GM12892 (cell line): ENCODE results near the gene CMPK1.

ENCODE experiments used
- DNase-seq: peaks from one replicate; pipeline ENCODE4 v3.0.0; 2011; ENCODE audit not compliant: insufficient read length
- FAIRE-seq: peaks from 2 replicates; lab custom pipeline; 2011; peaks lifted over from hg19 to GRCh38; lab: Jason Lieb, UNC
- POLR2A ChIP-seq: IDR thresholded peaks from 2 replicates; pipeline ENCODE4 v1.6.1; 2011; ENCODE audit warnings: low read depth, low read length, control low read depth
- POLR2AphosphoS5 ChIP-seq: IDR thresholded peaks from 2 replicates; pipeline ENCODE4 v1.6.1; 2011; ENCODE audit warnings: low read depth, low read length, control low read depth
- TAF1 ChIP-seq: IDR thresholded peaks from 2 replicates; pipeline ENCODE4 v1.6.1; 2011; ENCODE audit warnings: low read depth, mild to moderate bottlenecking, control low read depth, low read length, borderline replicate concordance

The CMPK1 gene

DNA sequence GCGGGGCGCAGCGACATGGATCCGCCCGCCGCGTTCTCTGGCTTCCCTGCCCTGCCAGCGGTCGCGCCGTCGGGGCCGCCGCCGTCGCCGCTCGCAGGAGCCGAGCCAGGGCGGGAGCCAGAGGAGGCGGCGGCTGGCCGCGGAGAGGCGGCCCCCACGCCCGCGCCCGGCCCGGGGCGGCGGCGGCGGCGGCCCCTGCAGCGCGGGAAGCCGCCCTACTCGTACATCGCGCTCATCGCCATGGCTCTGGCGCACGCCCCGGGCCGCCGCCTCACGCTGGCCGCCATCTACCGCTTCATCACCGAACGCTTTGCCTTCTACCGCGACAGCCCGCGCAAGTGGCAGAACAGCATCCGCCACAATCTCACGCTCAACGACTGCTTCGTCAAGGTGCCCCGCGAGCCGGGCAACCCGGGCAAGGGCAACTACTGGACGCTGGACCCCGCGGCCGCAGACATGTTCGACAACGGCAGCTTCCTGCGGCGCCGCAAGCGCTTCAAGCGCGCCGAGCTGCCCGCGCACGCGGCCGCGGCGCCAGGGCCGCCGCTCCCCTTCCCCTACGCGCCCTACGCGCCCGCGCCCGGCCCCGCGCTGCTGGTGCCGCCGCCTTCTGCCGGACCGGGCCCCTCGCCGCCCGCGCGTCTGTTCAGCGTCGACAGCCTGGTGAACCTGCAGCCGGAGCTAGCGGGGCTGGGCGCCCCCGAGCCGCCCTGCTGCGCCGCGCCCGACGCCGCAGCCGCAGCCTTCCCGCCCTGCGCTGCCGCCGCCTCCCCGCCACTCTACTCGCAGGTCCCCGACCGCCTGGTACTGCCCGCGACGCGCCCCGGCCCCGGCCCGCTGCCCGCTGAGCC, 83.0 kb downstream of the CMPK1 start:
- DNase-seq (no peak), FAIRE-seq (no peak)
- TF ChIP-seq POLR2AphosphoS5 (no peak), POLR2A (no peak), TAF1 (no peak)

DNA sequence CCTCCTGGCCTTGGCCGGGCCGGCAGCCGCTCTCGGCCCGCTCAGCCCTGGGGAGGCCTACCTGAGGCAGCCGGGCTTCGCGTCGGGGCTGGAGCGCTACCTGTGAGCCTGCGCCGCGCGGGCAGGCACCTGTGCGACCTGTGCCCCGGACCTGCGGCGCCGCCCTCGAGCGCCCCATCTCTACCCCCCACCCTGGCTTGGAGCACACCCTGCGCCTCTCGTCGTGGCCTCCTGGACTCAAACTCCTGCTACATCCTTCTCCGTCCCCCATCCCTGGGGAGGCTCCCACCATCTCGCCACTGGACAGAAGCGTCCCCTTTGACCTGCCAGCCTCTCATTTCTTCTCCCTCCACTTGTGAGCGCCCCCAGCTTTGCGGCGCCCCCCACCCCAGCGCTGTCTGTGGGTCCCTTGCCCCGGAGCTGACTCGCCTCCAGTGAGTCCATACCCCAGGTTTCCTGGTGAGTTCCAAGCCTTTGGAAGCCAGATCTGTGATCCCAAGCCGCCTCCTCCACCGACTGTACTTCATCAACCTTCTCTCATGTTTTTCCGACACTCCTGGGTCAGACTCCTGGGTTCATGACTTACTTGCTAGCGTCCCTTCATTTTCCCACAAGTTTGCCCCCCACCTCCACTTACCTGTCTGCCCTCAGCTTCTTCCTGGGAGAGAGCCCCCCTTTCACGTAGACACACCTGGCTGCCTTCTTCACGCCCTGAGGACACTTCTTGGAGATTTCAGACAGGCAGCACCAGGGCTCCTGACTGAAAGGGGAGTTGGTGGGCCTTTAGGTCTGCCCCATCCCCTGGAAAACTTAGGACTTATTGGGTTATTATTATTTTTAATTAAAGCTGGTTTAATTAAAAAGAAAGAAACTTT, 83.8 kb downstream of the CMPK1 start:
- TF ChIP-seq TAF1: no peak
- no peak for TF ChIP-seq POLR2A
- TF ChIP-seq POLR2AphosphoS5: no peak
- FAIRE-seq (no peak), DNase-seq (no peak)

- DNase-seq (no peak), FAIRE-seq (no peak)
- TF ChIP-seq POLR2A: no peak
- TF ChIP-seq POLR2AphosphoS5: no peak
- no peak for TF ChIP-seq TAF1
Measured at GRCh38 chr1:47418122-47418521, 84.5 kb downstream of the CMPK1 start.

DNA sequence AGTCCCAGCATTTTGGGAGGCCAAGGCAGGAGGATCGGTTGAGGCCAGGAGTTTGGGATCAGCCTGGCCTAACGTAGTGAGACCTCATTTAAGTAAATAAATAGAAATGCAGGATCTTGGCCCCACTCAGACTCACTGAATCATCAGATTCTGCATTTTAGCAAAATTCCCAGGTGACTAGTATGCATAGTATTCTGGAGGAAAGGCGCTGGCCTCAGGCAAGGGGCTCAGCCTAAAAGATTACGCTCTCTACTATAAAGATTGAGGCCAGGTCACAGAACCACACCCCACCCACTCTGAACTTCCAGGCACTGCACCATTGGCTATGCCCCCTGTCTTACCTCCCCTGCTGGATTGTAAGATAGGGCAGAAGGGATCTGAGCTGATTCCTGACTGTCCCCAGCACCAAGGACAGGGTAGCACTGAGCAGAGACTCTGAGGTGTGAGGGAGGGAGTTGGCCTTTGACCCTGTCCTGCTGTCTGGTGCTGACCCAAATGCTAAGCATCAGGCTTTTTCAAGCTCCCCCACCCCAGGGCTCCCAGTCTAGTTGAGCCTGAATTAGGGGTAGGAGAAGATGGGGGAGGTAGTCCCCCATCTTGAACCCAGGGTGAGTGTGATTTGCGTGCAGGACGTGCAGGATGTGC, 85.2 kb downstream of the CMPK1 start:
- no peak for DNase-seq
- TF ChIP-seq POLR2A: no peak
- no peak for TF ChIP-seq POLR2AphosphoS5
- no peak for TF ChIP-seq TAF1
- FAIRE-seq: no peak

GRCh38 chr1:47420547-47420946, 87.0 kb downstream of the CMPK1 start:
- no peak for TF ChIP-seq POLR2AphosphoS5
- TF ChIP-seq POLR2A: no peak
- TF ChIP-seq TAF1: no peak
- no peak for DNase-seq
- no peak for FAIRE-seq

DNA sequence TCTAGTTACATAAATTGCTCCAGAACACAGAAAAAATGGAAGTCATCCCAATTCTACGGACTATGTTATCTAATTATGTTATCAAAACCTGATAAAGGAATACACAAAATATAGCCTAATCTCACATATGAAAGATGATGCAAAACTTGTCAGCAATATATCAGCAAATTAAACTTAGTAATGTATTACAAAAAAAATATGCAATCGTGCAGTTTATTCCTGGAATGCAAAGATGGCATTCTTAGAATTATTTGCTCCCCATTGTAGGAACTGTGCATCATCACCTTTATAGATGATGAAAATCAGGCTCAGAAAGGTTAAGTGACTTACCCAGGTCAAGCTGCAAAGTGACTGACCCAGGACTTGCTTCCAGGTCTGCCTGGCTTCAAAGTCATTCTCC, 90.3 kb downstream of the CMPK1 start:
- FAIRE-seq (no peak), DNase-seq (no peak)
- TF ChIP-seq POLR2AphosphoS5: no peak
- no peak for TF ChIP-seq TAF1
- TF ChIP-seq POLR2A: no peak

DNA sequence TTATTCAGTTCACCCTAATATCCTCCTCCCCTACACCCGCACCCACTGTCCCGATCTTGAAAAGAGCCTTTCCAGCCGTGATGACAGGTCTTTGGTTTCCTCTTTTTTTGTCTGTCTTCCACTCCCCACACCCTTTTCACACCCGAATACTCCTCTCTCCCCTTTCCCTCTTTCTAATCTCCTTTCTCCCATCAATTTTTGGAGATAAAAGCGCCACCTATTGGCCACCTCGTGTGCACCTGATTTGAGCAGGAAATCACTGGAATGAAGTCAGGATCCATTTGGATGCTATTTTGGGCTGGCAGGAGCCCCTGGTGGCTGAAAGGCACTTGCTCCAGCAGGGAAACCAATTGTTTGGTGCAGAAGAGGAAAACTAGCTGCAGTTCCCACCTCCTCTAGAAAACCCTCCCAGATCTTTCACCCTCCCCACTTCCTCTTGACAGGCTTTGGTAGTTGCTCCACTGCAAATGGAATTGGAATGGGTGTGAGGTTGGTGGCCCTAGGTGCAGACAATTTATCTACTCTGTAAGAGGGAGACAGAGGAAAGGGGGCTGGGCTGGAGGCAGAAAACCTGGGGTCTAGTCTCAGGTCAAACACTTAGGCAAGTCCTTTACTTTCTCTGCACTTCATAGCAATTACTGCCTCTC, 90.9 kb downstream of the CMPK1 start:
- no peak for DNase-seq
- FAIRE-seq: no peak
- no peak for TF ChIP-seq POLR2A
- no peak for TF ChIP-seq POLR2AphosphoS5
- TF ChIP-seq TAF1: no peak
